HL-60/S4 treated with phorbol 12-myristate 13-acetate at 8.2 ng/mL for 4 days and 3 days (cell line): Measurements from ENCODE around the gene TBATA.

Source experiments
- in situ Hi-C: fragments of 300-500 bp; cut with MboI; formaldehyde crosslinking; loops from 2 replicates; pipeline ENCODE4 v1.15.0; 2022; ENCODE audit warnings: low sequenced_read_pairs

Gene TBATA, protein sequence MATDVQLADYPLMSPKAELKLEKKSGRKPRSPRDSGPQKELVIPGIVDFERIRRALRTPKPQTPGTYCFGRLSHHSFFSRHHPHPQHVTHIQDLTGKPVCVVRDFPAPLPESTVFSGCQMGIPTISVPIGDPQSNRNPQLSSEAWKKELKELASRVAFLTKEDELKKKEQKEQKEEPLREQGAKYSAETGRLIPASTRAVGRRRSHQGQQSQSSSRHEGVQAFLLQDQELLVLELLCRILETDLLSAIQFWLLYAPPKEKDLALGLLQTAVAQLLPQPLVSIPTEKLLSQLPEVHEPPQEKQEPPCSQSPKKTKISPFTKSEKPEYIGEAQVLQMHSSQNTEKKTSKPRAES

DNA sequence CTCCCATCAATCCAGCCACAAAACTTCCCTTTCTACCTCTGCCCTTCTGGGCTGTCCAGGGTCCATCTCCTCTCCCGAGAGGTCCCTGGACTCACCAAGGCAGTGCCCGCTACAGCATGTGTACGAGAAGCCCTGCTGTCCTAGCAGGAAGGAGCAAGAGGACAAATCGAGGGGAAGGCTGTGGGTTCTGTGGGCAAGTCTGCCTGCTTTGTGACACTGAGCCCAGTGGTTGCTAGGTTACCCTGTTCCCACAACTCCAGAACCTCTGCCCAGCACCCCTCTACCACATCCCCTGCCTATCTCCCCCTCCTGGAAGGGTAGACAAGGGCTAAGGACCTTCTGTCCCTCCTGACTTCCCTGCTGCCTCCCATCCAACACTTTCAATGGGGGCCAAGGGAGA lies at the start of gene TBATA:
TSS of gene TBATA (minus strand) at position 188 of the 400 bp plus-strand sequence. CDS start 1,998 bp downstream, outside the sequence.
- in situ Hi-C loops = no loop called here

- in situ Hi-C loops = no loop called here
Measured at GRCh38 chr10:70834441-70835151, 49.4 kb upstream of the TBATA start.

DNA sequence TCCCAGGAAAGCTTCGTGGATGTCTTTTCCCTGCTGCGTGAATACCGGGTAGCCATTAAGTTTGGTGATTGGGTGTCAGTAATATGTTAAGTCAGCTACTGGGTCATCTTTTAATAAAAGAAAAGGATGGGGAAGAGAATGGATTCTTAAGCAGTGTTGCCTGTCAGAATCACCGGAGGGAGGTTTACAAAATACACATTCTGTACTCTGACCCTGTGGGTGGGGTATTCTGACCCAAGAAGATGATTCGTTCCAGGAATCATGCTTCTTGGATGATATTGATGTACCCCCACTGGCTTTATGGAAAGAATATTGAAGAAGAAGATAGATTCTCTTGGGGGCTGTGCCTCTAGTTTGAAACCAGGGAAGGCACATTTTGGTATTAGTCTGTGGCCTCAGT lies 48.8 kb upstream of the TBATA start:
- in situ Hi-C loops = no loop called here

DNA sequence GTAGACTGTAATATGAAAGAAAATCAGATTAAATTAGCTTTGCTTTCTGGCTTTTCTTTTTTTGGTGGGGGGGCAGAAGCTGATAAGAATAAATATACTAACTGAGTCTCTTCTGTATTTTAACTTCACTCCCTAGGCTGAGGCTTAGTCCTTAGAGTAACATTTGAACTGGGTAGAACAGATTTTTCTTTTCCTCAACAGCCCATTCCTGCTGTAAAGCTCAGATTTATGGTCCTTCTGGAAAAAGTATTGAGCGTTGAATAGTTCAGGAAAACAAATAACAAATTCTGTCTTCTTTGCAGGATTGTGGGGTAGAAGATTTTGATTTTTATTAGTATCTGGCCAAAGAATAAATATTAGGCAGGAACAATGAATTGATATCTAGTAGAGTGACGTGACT lies 48.4 kb upstream of the TBATA start:
- in situ Hi-C loops = no loop called here

- in situ Hi-C loops = no loop called here
Measured at GRCh38 chr10:70832852-70833528, 47.8 kb upstream of the TBATA start.

DNA sequence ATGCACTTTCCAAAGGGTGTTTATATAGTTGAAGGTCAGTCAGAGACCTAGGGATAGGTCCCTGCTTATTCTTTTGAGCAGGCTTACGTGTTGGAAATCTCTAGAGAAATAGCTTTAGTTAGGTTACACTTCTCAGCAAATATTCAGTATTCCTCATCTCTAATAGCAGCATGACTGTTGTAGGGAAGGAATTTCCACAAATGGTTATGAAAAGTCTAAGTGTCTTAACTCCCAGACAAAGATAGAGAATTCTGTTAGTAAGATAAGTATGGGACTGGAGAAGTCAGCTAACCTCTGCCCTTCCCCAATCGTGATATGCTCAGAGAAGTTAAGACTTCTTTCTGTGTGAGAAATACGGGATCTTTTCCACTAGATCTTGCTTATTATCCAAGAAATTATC lies 47.0 kb upstream of the TBATA start:
- in situ Hi-C loops = no loop called here

DNA sequence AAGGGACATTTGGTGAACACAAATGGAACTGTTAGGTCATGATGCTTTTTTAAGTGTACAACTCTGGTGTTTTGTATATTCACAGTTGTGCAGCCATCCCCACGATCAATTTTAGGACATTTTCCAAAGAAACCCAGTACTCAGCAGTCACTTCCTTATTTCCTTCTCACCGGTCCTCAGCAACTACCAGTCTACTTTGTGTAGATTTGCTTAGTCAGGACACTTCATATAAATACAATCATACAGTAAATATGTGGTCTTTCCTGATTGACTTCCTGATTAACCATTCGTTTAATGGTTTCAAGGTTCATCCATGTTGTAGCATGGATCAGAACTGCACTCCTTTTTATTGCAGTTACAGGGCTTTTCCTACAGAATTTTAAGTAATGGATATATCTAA lies 45.0 kb upstream of the TBATA start:
- in situ Hi-C loops = no loop called here

DNA sequence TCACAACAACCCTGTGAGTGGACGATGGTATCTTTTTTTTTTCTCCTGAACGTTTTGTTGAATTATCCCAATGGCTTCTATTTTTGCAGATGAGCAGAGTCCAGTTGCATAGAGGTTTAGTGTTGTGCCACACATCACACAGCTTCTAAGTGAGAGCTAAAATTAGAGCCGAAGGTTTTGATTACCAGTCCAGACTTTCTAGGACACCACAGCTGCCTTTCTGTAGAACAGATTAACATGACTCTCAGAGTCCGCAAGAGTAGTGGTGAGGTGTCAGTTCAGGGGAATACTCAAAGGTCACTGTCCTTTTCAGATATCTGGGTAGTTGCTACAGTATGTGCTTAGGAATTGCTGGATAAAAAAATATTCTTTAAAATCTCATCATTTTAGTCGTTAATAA lies 44.4 kb upstream of the TBATA start:
- in situ Hi-C loops = no loop called here

GRCh38 chr10:70828923-70829322 lies 43.7 kb upstream of the TBATA start:
- in situ Hi-C loops = no loop called here

DNA sequence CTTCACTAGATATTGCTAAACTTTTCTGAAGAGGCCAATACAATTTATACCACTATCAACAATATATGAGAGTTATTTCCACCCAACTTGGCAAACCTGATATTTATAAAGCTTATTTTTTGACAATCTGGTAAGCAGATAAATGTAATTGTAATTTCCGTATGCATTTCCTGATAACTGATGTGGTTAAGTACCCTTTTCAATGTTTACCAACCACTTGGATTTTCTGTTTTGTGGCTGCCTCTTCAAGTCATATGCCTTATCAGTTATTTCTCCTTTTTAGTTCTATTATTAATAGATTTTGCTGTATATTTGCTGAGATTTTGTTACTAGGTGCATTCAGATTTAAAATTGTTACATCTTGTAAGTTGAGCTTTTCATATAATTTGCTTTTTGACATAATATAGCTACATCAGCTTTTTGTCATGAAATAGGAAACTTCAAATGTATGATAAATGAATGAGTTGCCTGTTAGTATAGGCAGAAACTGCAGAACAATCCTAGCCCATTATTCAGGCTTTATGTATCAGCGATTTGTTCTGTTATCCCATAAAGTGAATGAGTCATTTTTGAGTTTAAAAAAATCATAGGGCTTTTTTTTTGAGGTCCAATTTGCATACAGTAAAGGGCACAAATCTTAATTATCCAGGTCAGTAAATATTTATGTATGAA lies 42.0 kb upstream of the TBATA start:
- in situ Hi-C loops = no loop called here

DNA sequence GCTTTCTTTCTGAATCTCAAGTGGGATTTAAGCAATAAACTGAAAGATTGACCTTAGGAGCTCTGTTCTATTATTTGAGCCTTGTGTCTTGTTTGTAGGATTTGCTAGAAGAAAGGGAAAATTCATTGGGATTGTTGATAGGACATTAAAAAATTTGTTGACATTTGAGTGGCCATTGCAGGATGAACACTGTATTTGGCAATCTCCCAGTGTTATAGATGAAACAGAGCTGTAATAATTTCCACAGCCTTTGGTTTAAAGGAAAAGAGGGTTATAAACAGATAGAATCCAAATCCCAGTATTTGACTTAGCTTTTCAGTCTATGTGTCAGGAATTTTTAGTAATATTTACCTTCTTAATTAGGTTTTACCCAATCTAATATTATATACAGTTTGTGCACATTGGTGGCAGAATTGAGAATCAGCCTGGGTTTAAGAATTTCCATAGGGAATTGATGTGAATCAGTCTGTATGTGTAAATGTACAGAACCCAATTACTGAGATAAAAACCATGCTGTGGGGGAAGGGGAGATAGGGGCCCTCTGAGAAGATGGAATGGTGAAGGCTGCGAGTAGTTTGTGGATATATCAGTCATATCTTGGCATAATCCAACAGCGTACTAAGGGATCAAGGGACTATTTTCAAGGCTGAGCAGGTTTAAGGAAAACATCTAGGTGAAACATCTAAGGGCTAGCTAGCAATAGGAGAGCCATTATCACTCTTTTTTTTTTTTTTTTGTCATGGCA lies 37.1 kb upstream of the TBATA start:
- in situ Hi-C loops = no loop called here

DNA sequence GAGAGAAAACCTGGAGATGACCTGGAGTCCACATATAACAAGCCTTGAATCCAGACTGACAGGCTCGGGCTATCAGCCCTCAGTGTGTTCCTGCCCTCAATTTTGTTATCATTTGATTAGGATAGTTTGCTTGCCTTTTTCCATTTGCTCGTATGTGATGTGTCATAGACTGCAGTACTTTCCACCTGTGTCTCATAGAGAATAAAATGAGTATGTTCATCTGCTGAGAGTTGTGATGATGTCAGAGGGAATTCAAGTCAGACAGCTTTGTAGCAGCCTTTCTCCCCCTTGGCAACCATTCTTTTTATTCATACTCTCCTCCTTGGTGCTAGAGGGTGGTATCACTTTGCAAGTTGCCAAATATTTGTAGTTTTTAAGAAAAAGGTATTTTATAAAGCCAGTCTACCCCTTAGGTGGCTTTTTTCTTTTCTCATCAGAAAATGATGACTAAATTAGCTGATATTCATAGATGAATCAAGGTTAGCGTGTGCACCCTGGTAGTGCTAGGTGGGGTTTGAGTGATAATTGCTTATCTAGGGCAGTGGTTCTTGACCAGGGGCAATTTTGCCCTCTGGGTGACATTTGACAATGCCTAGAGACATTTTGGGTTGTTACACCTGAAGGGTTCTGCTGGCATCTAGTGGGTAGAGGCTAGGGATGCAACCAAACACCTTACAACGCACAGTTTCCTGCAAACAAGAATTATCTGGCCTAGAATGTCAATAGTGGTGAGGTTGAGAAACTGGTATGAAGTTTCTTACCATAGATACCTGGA lies 36.0 kb upstream of the TBATA start:
- in situ Hi-C loops = no loop called here

- in situ Hi-C loops = no loop called here
Measured at GRCh38 chr10:70816220-70816894, 31.2 kb upstream of the TBATA start.

GRCh38 chr10:70815504-70816219 lies 30.5 kb upstream of the TBATA start, which contains the start of gene SGPL1:
TSS of gene SGPL1 (plus strand) at chr10:70815948. CDS start at chr10:70816854, 906 bp downstream.
- in situ Hi-C loops = no loop called here

DNA sequence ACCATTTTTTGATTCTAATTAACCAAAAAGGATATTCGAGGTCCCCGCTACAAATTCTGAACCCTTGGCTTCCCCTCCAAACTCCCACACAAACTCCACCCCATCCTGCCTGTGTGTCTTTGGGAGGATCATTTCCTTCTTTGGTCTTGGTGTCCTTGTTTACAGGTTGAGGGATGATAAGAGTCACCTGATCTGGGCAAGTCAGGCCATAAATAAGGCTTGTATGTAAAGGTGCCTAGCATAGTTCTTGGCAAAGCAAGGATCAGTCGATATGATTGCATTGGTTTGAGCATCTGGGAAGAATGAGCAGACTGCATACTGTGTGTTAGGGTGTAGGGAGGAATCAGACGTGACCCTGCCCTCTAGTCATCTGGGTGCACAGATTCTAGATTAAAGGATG lies 28.9 kb upstream of the TBATA start:
- in situ Hi-C loops = no loop called here

- in situ Hi-C loops = no loop called here
Measured at GRCh38 chr10:70812814-70813213, 27.6 kb upstream of the TBATA start.

GRCh38 chr10:70811881-70812280 lies 26.7 kb upstream of the TBATA start:
- in situ Hi-C loops = no loop called here

- in situ Hi-C loops = no loop called here
Measured at GRCh38 chr10:70810967-70811366, 25.8 kb upstream of the TBATA start.

DNA sequence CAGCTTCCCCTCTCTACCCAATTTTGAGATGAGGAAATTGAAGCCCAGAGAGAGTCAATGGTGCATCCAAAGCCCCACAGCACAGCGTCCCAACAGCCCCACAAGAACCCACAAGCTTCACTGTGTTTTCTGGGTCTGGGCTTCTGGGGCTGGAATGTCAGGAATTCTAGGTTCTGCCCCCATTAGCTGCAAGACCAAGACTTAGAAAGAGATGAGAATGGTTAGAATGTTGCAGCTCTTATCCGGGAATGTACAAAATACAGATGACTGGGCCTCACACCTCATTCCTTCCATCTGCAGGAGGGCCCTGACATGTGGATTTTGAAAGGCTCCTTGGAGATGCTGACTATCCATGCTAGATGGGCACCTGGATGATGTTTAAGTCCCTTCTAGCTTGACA lies 24.5 kb upstream of the TBATA start:
- in situ Hi-C loops = no loop called here
